H1 (cell line): ENCODE data around the gene SOBP. TPM values are rescaled to one million over a fixed set of nuclear protein-coding genes. Genes with fewer than 3 reads are reported as not detected.

ENCODE experiments used
- CTCF ChIA-PET: fragments of 300-600 bp; sonication (Branson Sonifier 250); formaldehyde crosslinking; loops from one replicate; lab custom pipeline; 2021; ENCODE audit not compliant: partially characterized antibody; lab: Charles Lee
- POLR2A ChIA-PET: fragments of 300-600 bp; sonication (Branson Sonifier 250); formaldehyde crosslinking; loops from one replicate; lab custom pipeline; 2021; ENCODE audit warnings: inconsistent platforms; ENCODE audit not compliant: partially characterized antibody; lab: Charles Lee
- DNase-seq, 2 experiments: peaks; one replicate each; pipeline versions ENCODE4 v3.0.0 to v3.0.0-alpha.2; 2010 to 2022; ENCODE audit warnings: low spot score in 2 of 2, low read depth in 1 of 2, mixed read lengths in 1 of 2
- FAIRE-seq: peaks from 2 replicates; lab custom pipeline; 2011; peaks lifted over from hg19 to GRCh38; lab: Jason Lieb, UNC
- H2AFZ ChIP-seq: 2 replicates; pipeline ENCODE4 v1.8.1; 2012; ENCODE audit warnings: low read length, inconsistent platforms
- H2AK5ac ChIP-seq: 2 replicates; pipeline ENCODE4 v1.6.1; 2013; ENCODE audit warnings: low read depth, low read length
- H2BK120ac ChIP-seq: replicated peaks from 2 replicates; pipeline ENCODE3; 2013; ENCODE audit warnings: low read depth, low read length, inconsistent platforms
- H2BK12ac ChIP-seq: 2 replicates; pipeline ENCODE4 v1.6.1; 2013; ENCODE audit warnings: low read depth, low read length
- H2BK15ac ChIP-seq: 2 replicates; pipeline ENCODE4 v1.6.1; 2013; ENCODE audit warnings: low read length
- H2BK20ac ChIP-seq: 2 replicates; pipeline ENCODE4 v1.6.1; 2013; ENCODE audit warnings: low read length
- H2BK5ac ChIP-seq: 2 replicates; pipeline ENCODE4 v1.6.1; 2013; ENCODE audit warnings: low read depth, low read length
- H3K14ac ChIP-seq: 2 replicates; pipeline ENCODE4 v1.6.1; 2013; ENCODE audit warnings: inconsistent platforms; ENCODE audit not compliant: insufficient read length
- H3K18ac ChIP-seq: 2 replicates; pipeline ENCODE4 v1.6.1; 2013; ENCODE audit warnings: low read length; ENCODE audit errors: extremely low read depth
- H3K23ac ChIP-seq: 2 replicates; pipeline ENCODE4 v1.6.1; 2013; ENCODE audit warnings: inconsistent platforms; ENCODE audit not compliant: insufficient read length
- H3K23me2 ChIP-seq: 2 replicates; pipeline ENCODE4 v1.6.1; 2013; ENCODE audit warnings: low read depth, low read length
- H3K27ac ChIP-seq: 2 replicates; pipeline ENCODE4 v1.6.1; 2011; ENCODE audit warnings: low read depth, low read length, inconsistent platforms
- H3K27me3 ChIP-seq, 4 experiments: replicated peaks in 1 of 4; 1 replicate in 1 of 4; 2 replicates in 3 of 4; pipeline versions ENCODE4 v1.6.1 to v1.8.1; 2011 to 2013; ENCODE audit warnings: low read length in 3 of 4, mild to moderate bottlenecking in 3 of 4, inconsistent platforms in 2 of 4, mixed read lengths in 2 of 4, moderate library complexity in 1 of 4; ENCODE audit not compliant: control insufficient read depth in 3 of 4, insufficient read depth in 3 of 4; ENCODE audit errors: extremely low read depth in 1 of 4
- H3K36me3 ChIP-seq, 4 experiments: 2 replicates each; pipeline versions ENCODE4 v1.6.1 to v1.8.1; 2011 to 2013; ENCODE audit warnings: mild to moderate bottlenecking in 4 of 4, low read length in 3 of 4, moderate library complexity in 2 of 4, control low read depth in 1 of 4, inconsistent platforms in 1 of 4; ENCODE audit not compliant: insufficient read depth in 4 of 4, control insufficient read depth in 2 of 4
- H3K4ac ChIP-seq: replicated peaks from 2 replicates; pipeline ENCODE3; 2013; ENCODE audit warnings: low read length, low read depth, mixed read lengths, inconsistent platforms; ENCODE audit not compliant: insufficient read length
- H3K4me1 ChIP-seq, 4 experiments: replicated peaks in 1 of 4; 1 replicate in 1 of 4; 2 replicates in 3 of 4; pipeline versions ENCODE4 v1.6.1 to v1.8.1; 2011 to 2013; ENCODE audit warnings: low read length in 3 of 4, inconsistent platforms in 2 of 4, mixed read lengths in 1 of 4; ENCODE audit not compliant: insufficient read depth in 4 of 4, control insufficient read depth in 3 of 4
- H3K4me2 ChIP-seq, 2 experiments: 2 replicates each; pipeline versions ENCODE4 v1.6.1 to v1.8.1; 2011 to 2013; ENCODE audit warnings: low read depth in 2 of 2, low read length in 2 of 2, control low read depth in 1 of 2, inconsistent platforms in 1 of 2, mild to moderate bottlenecking in 1 of 2; ENCODE audit not compliant: insufficient read depth in 1 of 2
- H3K4me3 ChIP-seq, 4 experiments: fragments of 200-600, 300-600 bp in 1 of 4; sonication (generic), shearing (Covaris generic), sonication (Bioruptor Twin) in 1 of 4; 2 replicates each; pipeline versions ENCODE4 v1.5.1 to v1.8.1; 2011 to 2016; ENCODE audit warnings: low read length in 4 of 4, low read depth in 3 of 4, control low read depth in 2 of 4, inconsistent platforms in 2 of 4, mild to moderate bottlenecking in 2 of 4, mixed read lengths in 1 of 4, moderate library complexity in 1 of 4; ENCODE audit not compliant: insufficient read depth in 2 of 4; ENCODE audit errors: extremely low read depth in 1 of 4
- H3K56ac ChIP-seq: replicated peaks from 2 replicates; pipeline ENCODE3; 2013; ENCODE audit warnings: low read depth, mild to moderate bottlenecking, mixed read lengths, low read length, inconsistent platforms; ENCODE audit not compliant: insufficient read length
- H3K79me1 ChIP-seq: 2 replicates; pipeline ENCODE4 v1.6.1; 2013; ENCODE audit warnings: low read depth, low read length, control low read depth
- H3K79me2 ChIP-seq, 2 experiments: 2 replicates each; pipeline versions ENCODE4 v1.6.1 to v1.8.1; 2012 to 2013; ENCODE audit warnings: low read length in 2 of 2, mild to moderate bottlenecking in 2 of 2, inconsistent platforms in 1 of 2; ENCODE audit not compliant: insufficient read depth in 2 of 2, control insufficient read depth in 1 of 2
- H3K9ac ChIP-seq, 4 experiments: replicated peaks in 1 of 4; 1 replicate in 1 of 4; 2 replicates in 3 of 4; pipeline versions ENCODE4 v1.6.1 to v1.8.1; 2011 to 2013; ENCODE audit warnings: low read depth in 3 of 4, low read length in 3 of 4, control low read depth in 2 of 4, mild to moderate bottlenecking in 2 of 4, moderate library complexity in 2 of 4, inconsistent platforms in 1 of 4; ENCODE audit errors: extremely low read depth in 1 of 4
- H3K9me3 ChIP-seq, 2 experiments: 2 replicates each; pipeline versions ENCODE4 v1.6.1 to v1.8.1; 2012 to 2013; ENCODE audit warnings: mild to moderate bottlenecking in 2 of 2, moderate library complexity in 2 of 2, control low read depth in 1 of 2, inconsistent platforms in 1 of 2, low read depth in 1 of 2, low read length in 1 of 2, mixed read lengths in 1 of 2; ENCODE audit not compliant: insufficient read depth in 2 of 2
- H4K20me1 ChIP-seq, 2 experiments: replicated peaks in 1 of 2; 2 replicates each; pipeline versions ENCODE3 to v1.8.1; 2011 to 2013; ENCODE audit warnings: inconsistent platforms in 2 of 2, low read length in 2 of 2, mild to moderate bottlenecking in 1 of 2; ENCODE audit not compliant: insufficient read depth in 2 of 2, control insufficient read depth in 1 of 2
- H4K5ac ChIP-seq: 2 replicates; pipeline ENCODE4 v1.6.1; 2013; ENCODE audit warnings: low read length, low read depth, mixed read lengths, inconsistent platforms; ENCODE audit not compliant: insufficient read length
- H4K8ac ChIP-seq: 2 replicates; pipeline ENCODE4 v1.8.0; 2013; ENCODE audit warnings: mild to moderate bottlenecking, moderate library complexity, low read length, inconsistent platforms; ENCODE audit not compliant: insufficient read depth; ENCODE audit errors: extremely low read depth
- H4K91ac ChIP-seq: replicated peaks from 2 replicates; pipeline ENCODE3; 2013; ENCODE audit warnings: low read length, mixed read lengths, inconsistent platforms; ENCODE audit not compliant: insufficient read length
- BRCA1 ChIP-seq: IDR thresholded peaks from 2 replicates; pipeline ENCODE4 v1.6.1; 2012; ENCODE audit warnings: low read depth, low read length, improper control_type of control experiment
- CHD1 ChIP-seq: IDR thresholded peaks from 2 replicates; pipeline ENCODE4 v1.6.1; 2012; ENCODE audit warnings: low read depth, low read length, improper control_type of control experiment
- CHD2 ChIP-seq: IDR thresholded peaks from 2 replicates; pipeline ENCODE4 v1.6.1; 2012; ENCODE audit warnings: low read length, improper control_type of control experiment
- CREB1 ChIP-seq: IDR thresholded peaks from 2 replicates; pipeline ENCODE4 v1.6.1; 2012; ENCODE audit warnings: inconsistent platforms
- FOSL1 ChIP-seq: IDR thresholded peaks from 2 replicates; pipeline ENCODE4 v1.6.1; 2011; ENCODE audit warnings: mild to moderate bottlenecking, low read depth, low read length, moderate library complexity; ENCODE audit not compliant: insufficient read depth
- KDM5A ChIP-seq: fragments of 200-600 bp; IDR thresholded peaks from 2 replicates; pipeline ENCODE4 v1.7.1; 2012; ENCODE audit warnings: mild to moderate bottlenecking, low read length, inconsistent platforms, mixed read lengths
- NANOG ChIP-seq: IDR thresholded peaks from 2 replicates; pipeline ENCODE4 v1.6.1; 2011; ENCODE audit warnings: low read length, low read depth, mild to moderate bottlenecking, inconsistent platforms; ENCODE audit not compliant: insufficient read depth, poor library complexity, severe bottlenecking
- NRF1 ChIP-seq: IDR thresholded peaks from 2 replicates; pipeline ENCODE4 v1.6.1; 2011; ENCODE audit warnings: mild to moderate bottlenecking, low read depth, low read length, improper control_type of control experiment
- PHF8 ChIP-seq: fragments of 200-600 bp; sonication (generic); conservative IDR thresholded peaks from 2 replicates; pipeline ENCODE4 v1.7.1; 2012; ENCODE audit warnings: low read depth, mild to moderate bottlenecking, inconsistent platforms, low read length, moderate library complexity
- RAD21 ChIP-seq, 2 experiments: IDR thresholded peaks in 1 of 2; conservative IDR thresholded peaks in 1 of 2; 2 replicates each; pipeline ENCODE4 v1.6.1; 2011; ENCODE audit warnings: low read depth in 2 of 2, low read length in 2 of 2, improper control_type of control experiment in 1 of 2, inconsistent platforms in 1 of 2, mild to moderate bottlenecking in 1 of 2, moderate library complexity in 1 of 2
- RXRA ChIP-seq: IDR thresholded peaks from 2 replicates; pipeline ENCODE4 v1.6.1; 2011; ENCODE audit warnings: low read depth, mild to moderate bottlenecking, low read length, moderate library complexity; ENCODE audit not compliant: insufficient read depth
- SRF ChIP-seq: IDR thresholded peaks from 2 replicates; pipeline ENCODE4 v1.6.1; 2011; ENCODE audit warnings: mild to moderate bottlenecking, low read depth, low read length, moderate library complexity
- TAF7 ChIP-seq: optimal IDR thresholded peaks from 2 replicates; pipeline ENCODE3; 2011; ENCODE audit warnings: low read depth, mild to moderate bottlenecking, inconsistent platforms, low read length, moderate library complexity, borderline replicate concordance
- TEAD4 ChIP-seq: IDR thresholded peaks from 2 replicates; pipeline ENCODE4 v1.6.1; 2012; ENCODE audit warnings: low read depth, low read length, inconsistent platforms, mixed read lengths
- YY1 ChIP-seq: IDR thresholded peaks from 2 replicates; pipeline ENCODE4 v1.6.1; 2011; ENCODE audit warnings: low read depth, mild to moderate bottlenecking, low read length
- WGBS, 2 experiments: shearing (Covaris generic) in 1 of 2; methylation state at CpG; one replicate each; pipeline versions ENCODE4 v1.1.6 to v1.1.7; 2013 to 2015; ENCODE audit warnings: low lambda C conversion rate in 2 of 2, mixed read lengths in 2 of 2, inconsistent platforms in 1 of 2, low coverage in 1 of 2, missing lambda C conversion rate in 1 of 2; ENCODE audit not compliant: insufficient replicate concordance in 2 of 2, insufficient coverage in 1 of 2, insufficient read length in 1 of 2; ENCODE audit errors: extremely low coverage in 1 of 2, missing lambda C conversion rate in 1 of 2; 5-methylcytosine and 5-hydroxymethylcytosine counted together
- polyA plus RNA-seq, 7 experiments: library from polyadenylated mRNA; depleted of rRNA in 3 of 7; stranded (reverse) in 5 of 7; unstranded in 2 of 7; fragments of >200 nt in 5 of 7; fragments of 200-250 nt in 2 of 7; gene quantifications; 1 replicate in 5 of 7; 2 replicates in 1 of 7; 4 replicates in 1 of 7; pipeline versions ENCODE4 v1.2.1 to v1.2.3, GENCODE V29; 2011 to 2013; ENCODE audit warnings: missing spikeins in 2 of 7, mixed read lengths in 2 of 7
- total RNA-seq: library from RNA; stranded (reverse); fragmentation: NEBNext Ultra II Directional; extraction: Animal tissue kit (Norgen Biotek cat#: 25700); gene quantifications from 2 replicates; pipeline ENCODE4 v1.2.1, GENCODE V29; 2021

SOBP gene
- total and polyA plus RNA-seq, 2 of the 8 experiments (the other 6 are each of a cell fraction or from before 2014, with no cell fraction given), result 0.45 to 6.2 TPM

DNA sequence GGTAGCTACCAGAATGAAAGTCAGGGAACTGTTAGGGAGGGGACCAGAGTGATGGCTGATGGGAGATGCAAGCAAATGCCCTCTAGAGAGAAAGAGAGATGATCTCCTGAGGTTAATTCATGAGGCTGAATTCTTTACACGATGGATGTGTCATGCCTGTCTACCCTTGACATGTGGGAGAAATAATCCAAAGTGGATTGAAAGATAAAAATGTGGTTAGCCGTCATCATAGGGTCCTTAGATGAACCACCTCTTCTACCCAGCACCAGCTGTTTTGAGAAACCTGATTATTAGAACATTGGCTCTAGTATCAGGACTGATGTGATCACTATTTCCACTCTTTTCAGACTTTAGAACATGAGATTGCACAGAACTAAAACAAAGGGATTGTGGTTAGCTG, 53.6 kb downstream of the SOBP start:
- Histone ChIP-seq H3K23ac (no peak overlapping the region), H3K9me3 (no peaks in the 10 kb centered on the region), H2AFZ (no peak overlapping the region), H3K4me2 (no peak overlapping the region), H4K8ac (no peak overlapping the region), H3K14ac (no peak overlapping the region), H2AK5ac (no peak overlapping the region), H3K18ac (no peak overlapping the region), H3K56ac (no peak overlapping the region), H3K27ac (no peak overlapping the region), H4K91ac (no peak overlapping the region), H2BK20ac (no peak overlapping the region), H3K36me3 (no peaks in the 10 kb centered on the region), H3K27me3 (no peaks in the 10 kb centered on the region), H3K9ac (no peak overlapping the region), H3K4me3 (no peak overlapping the region), H3K4me1 (peaks cover 0 to 2% (median 0%) of the 10 kb centered on the region in 4 experiments; a peak in 2 of 7 replicates), H2BK120ac (no peak overlapping the region), H3K23me2 (no peaks in the 10 kb centered on the region), H3K79me1 (no peaks in the 10 kb centered on the region; the same call in 1 of the 2 replicates), H3K79me2 (no peaks in the 10 kb centered on the region), H2BK12ac (no peak overlapping the region), H2BK15ac (no peak overlapping the region), H4K5ac (no peak overlapping the region), H2BK5ac (no peak overlapping the region), H3K4ac (no peak overlapping the region), H4K20me1 (no peaks in the 10 kb centered on the region)
- POLR2A ChIA-PET, result interaction anchor here (1.3 to 1.5 kb wide), 2 partner anchors 9 to 85 kb away, joined by 3 read pairs; partner anchors contain the start of gene PDSS2
- 92% methylated on average over 2 of the region's 2 CpGs; no CpG with 5 or more reads in 1 of the 2 experiments for WGBS, 2 experiments
- CTCF ChIA-PET, result interaction anchor here (1.8 kb wide), 1 partner anchor 112 kb away, joined by 6 read pairs; no protein-coding TSS in a partner anchor
- no peak for DNase-seq
- FAIRE-seq, result no peak
- TF ChIP-seq BRCA1 (no peak), FOSL1 (no peak), CHD2 (no peak), NRF1 (no peak), CHD1 (no peak), CREB1 (no peak), TAF7 (no peak), KDM5A (no peak), RXRA (no peak), PHF8 (no peak), YY1 (no peak), SRF (no peak), RAD21 (IDR thresholded peaks at IDR 0.05 in 1 of 2, conservative IDR thresholded peaks at IDR 0.05 in 1 of 2; ENCODE audit: low read depth in 2 of 2, low read length in 2 of 2) (no peak), TEAD4 (no peak), NANOG (no peak)
